Hematopoietic multipotent progenitor cell treated with erythropoietin and hydrocortisone succinate and interleukin-3 and kit ligand, for 17 days (in vitro differentiated cells): ENCODE measurements around the gene LBHD2.

Experiments used
- DNase-seq: peaks from one replicate; pipeline ENCODE4 v3.0.0-alpha.2; 2015; ENCODE audit warnings: low spot score

Gene LBHD2

DNA sequence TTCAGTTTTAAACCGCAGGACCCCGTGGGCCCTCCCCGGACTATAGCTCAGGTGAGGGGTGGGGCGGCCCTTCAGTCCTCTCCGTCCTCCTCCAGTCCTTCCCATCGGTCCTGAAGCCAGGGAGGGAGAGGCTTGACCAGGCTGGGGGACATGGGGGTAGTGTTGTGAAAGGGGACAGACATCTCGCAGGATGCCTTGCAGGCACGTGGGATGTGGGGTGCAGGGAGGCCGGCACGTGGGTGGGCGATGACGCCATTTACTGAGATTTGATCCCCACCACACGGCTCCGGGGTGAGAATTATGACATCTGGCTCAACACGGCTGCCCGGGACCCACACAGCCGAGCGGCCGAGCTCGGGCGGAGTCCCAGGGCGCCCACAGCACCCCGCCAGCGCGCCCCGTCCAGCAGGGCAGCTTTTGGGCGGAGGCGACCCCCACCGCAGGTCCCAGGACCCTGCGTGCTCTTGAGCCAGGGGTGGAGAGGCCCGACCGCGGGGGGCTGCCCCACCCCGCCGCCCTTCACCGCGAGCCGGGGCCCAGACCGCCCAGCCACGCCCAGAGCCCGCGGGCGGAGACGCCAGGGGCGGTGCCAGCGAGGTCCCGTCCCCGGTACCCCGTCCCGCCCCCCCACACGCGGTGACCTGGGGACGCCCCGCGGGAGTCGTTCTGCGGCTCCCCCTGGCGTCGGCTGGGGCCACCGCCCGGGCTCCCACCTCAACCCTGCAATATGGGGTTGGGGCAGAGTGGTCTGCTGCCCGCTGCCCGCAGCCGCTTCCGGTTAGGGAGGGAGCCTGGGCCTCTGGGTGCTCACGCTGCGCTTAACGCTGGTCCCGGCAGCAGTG lies 7.3 kb downstream of the LBHD2 start:
- DNase-seq = peak; percentile 55

- no peak for DNase-seq
Observed at GRCh38 chr14:103091883-103092222, 7.8 kb downstream of the LBHD2 start.

DNA sequence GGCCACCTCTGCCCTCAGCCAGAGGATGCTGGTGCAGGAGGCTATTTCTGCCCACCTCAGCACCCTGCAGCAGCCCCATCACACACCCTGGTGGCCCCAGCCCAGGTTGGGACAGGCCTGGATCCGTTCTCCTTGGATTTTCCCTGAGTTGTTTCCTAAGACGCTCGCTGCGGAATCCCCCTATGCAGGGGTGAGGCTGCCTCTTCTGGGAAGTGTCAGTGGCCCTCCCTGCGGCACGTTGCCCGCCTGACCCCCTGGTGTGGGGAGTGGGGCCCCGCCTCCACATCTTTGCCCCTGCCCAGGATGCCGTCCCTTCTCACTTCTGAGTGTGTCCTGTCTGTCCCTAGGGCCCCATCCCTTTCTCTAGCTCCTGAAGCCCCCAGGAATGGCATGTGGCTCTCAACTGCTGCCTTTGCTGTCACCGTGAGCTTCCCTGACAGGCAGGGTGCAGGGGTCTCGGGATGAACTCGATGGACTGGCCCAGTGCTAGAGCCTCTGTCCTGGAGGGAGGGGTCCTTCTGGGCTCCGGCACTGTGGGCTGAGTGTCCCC lies 9.9 kb downstream of the LBHD2 start:
- no peak for DNase-seq

GRCh38 chr14:103094406-103095209 lies 10.6 kb downstream of the LBHD2 start, which contains the start of gene EXOC3L4:
TSS of gene EXOC3L4 (plus strand) at chr14:103094725. CDS start at chr14:103100220, 5,495 bp downstream.
- DNase-seq = no peak

- DNase-seq = no peak
Observed at GRCh38 chr14:103095210-103095778, 11.3 kb downstream of the LBHD2 start.

DNA sequence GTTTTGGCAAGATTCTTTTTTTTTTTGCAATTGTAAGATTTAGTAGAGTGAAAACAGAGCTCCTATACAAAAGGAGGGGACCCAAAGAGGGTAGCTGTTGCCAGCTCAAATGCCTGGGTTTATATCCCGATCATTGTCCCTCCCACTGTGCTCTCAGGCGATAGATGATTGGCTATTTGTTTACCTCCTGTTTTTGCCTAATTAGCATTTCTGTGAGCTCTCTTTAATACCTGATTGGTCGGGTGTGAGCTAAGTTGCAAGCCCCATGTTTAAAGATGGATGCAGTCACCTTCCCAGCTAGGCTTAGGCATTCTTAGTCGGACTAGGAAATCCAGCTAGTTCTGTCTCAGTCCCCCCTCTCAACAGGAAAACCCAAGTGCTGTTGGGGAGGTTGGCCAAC lies 12.4 kb downstream of the LBHD2 start:
- DNase-seq = no peak

DNA sequence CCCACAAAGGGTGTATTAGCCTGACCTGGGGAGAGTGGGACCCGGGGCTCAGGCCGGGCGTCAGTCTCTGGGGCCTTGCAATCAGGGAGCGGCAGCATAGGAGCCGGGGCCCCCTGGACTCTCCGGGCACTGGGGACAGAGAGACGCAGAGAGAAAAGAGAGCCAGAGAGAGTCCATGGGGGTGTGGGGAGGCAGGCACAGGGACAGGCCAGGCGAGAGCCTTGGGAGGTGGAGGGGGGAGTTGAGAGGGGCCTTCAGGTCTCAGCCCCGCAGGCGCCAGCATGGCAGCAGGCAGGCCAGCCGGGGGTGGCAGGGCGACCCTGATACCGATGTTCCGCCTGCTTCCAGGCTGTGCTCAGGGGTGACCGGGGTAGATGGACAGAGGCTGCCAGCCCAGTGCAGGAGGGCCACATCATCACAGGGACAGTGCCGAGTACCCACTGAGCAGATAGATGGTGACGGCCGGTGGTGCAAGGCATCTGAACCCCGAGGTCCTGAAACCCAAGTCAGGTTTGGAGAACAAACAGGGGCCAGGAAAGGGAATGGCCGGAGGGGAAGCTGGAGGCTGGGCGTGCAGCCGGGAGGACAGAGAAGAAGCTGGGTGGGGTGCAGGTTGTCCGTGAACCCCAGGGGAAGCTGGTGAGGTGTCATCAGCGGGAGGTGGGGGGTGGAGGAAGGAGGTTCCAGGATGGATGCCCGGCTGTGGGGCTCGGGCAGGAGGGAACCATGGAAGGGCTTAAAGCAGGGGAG lies 13.4 kb downstream of the LBHD2 start:
- no peak for DNase-seq

GRCh38 chr14:103097994-103098957 lies 14.3 kb downstream of the LBHD2 start:
- DNase-seq = no peak

- DNase-seq = no peak
Observed at GRCh38 chr14:103099081-103099732, 15.2 kb downstream of the LBHD2 start.

DNA sequence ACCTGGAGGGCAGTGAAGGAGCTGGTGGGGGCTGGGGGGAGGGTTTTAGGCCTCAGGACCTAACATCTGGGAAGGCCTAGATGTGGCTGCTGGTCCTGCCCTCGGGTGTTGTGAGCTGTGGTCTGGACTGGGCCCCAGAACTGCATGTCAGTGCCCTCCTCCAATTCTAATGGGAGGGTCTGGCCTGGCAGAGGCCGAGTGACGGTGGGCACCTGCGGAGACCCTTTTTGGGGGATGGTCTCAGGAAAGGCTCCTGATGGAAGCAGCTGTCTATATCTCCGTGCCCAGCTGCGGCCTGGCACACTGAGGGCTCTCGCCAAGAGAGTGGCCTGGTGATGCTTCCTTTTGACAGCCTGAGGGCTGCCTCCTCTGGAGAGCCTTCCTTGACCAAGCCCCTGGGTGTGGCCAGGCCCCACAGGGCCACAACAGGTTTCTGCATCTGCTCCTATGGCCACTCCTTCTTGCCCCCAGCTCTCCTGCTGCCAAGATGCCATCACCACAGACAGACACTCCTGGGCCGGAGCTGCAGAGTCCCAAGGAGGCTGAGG lies 15.8 kb downstream of the LBHD2 start:
- no peak for DNase-seq

GRCh38 chr14:103100281-103101121 lies 16.5 kb downstream of the LBHD2 start:
- no peak for DNase-seq

DNA sequence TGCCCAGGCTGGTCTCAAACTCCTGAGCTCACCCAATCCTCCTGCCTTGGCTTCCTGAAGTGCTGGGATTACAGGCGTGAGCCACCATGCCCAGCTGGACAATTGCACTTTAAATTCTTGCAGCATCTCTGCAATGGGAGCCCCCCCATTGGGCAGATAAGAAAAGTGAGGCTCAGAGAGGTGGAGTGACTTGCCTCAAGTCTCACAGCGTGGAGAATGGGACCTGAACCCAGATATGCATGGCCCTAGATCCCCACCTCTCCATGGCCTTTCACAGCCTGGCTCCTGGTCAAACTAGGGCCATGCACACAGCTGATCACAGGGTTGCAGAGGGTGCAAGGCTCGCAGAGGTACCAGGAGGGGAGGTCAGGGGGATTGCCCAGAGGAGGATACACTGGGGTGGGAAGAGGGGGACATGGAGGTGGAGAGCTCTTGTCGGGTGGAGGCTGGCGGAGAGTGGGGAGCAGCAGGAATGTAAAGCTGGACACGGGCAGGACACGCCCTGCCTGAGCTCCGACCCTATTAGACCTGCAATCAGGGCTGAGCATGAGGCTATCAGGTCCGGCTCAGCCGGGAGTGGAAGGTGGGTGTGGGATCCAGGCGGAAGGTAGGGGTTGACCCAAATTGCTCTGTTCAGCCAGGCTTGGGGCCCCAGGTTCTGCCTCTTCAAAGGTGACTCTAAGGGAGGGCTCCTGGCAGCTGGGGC lies 17.4 kb downstream of the LBHD2 start:
- DNase-seq = no peak

DNA sequence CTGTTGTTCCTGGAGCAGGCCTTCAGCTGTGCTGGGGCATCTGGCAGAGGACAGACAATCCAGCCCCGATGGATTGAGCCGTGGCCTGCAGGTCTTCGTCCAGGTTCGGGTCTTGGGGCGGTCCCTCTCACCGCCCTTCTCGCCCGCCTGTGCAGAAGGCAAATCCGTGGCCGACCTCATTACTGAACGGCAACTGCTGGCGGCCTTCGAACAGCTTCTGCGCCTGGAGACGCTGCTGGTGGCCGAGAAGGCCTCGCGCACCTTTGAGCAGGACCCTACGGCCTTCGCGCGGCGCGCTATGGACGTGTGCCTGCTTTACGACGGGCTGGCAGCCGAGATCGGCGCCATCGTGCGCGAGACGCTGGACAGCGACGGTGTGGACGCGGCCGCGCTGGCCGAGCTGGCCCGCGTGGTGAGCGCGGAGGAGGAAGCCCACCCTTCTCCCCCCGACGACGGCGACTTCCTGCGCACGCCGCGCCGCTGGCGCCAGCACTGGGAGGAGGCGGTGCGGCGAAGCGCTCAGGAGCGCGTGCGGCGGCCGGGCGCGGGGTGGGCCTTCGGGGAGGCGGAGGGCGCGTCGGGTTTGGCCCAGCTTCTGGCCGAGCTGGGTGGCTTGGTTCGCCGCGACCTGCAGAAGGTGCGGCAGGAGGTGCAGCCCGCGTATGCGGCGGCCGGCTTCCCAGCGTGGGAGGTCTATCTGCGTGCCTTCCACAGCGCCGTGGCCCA lies 18.1 kb downstream of the LBHD2 start:
- DNase-seq = no peak

DNA sequence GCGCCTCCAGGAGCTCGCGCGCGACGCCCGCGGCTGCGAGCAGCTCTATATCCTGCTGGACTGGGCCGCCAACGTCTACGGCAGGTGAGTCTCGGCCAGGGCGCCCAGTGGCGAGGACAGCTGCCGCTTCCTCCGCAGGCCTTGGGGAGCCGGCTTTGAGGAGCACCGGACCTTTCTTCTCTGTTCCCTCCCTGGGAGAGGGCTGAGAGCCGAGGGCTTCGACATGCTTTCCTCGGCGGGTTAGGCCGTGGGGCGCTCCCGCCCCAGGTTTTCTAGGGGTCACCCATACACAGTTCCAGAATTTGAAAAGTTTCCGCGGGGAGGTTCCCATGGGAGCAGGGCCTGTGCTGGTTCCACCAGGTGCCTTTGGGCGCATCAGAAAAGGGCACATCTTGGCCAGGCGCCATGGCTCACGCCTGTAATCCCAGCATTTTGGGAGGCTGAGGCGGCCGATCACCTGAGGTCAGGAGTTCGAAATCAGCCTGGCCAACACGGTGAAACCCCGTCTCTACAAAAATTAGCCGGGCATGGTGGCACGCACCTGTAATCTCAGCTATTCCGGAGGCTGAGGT lies 18.8 kb downstream of the LBHD2 start:
- DNase-seq = no peak

DNA sequence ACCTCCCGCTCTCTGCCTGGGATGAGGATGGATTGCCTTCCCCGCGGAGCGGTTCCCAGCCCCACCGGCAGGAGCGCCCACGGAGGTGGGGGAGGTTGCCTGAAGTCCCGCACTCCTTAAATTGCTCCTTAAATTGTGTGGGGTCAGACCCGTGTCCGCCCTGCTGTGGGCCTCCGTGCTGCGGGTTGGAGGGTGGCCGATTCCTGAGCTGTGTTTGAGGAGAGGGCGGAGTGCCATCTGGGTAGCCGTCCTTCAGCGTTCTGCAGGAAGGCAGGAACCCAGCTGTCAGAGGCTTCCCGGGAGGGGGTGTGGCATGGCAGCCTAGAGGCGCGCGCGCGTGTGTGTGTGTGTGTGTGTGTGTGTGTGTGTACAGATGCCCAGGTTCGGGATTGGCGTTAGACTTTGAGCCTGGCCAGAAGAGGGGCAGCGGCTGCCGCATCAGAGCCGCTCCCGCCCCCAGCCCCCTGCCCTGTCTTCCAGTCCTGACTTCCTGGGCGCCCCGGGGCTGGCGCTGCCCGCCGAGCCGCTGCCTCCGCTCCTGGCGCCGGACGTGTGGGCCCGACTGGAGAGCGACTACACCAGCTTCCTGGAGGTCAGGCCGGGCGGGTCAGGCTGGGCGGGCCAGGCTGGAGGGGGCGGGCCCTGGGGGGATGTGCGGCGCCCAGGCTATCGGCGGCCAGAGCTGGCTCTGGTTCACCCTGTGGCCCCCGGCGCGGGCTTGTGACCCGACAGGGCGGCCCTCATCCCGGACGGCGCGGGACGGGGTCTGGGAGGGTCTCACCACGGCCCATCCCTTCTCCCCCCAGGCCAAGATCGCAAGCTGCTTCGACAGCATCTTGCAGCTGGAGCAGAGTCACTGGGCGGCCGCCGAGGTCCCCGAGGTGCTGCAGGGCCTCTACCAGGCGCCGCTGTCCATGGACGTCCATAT lies 19.7 kb downstream of the LBHD2 start:
- no peak for DNase-seq

GRCh38 chr14:103104389-103104653 lies 20.3 kb downstream of the LBHD2 start:
- DNase-seq = no peak
